Left ventricle myocardium inferior (tissue), 1 donor: ENCODE results near the gene GHR. TPM values are rescaled to one million over a fixed set of nuclear protein-coding genes. Genes with fewer than 3 reads are reported as not detected.

ENCODE experiments used
- DNase-seq: peaks from one replicate; pipeline ENCODE4 v3.0.0-alpha.2; 2020
- H3K27ac ChIP-seq: fragments of 200-600 bp; replicated peaks from 2 replicates; pipeline ENCODE4 v1.8.0; 2021
- H3K27me3 ChIP-seq: fragments of 200-600 bp; 2 replicates; pipeline ENCODE4 v1.8.0; 2021; ENCODE audit warnings: low read depth
- H3K36me3 ChIP-seq: fragments of 200-600 bp; 2 replicates; pipeline ENCODE4 v1.8.0; 2021
- H3K4me1 ChIP-seq: fragments of 200-600 bp; 2 replicates; pipeline ENCODE4 v1.8.0; 2021
- H3K4me3 ChIP-seq: fragments of 200-600 bp; 2 replicates; pipeline ENCODE4 v1.8.0; 2021; ENCODE audit warnings: mild to moderate bottlenecking, moderate library complexity
- H3K9me3 ChIP-seq: fragments of 200-600 bp; replicated peaks from 2 replicates; pipeline ENCODE4 v1.8.0; 2021
- intact Hi-C: fragments of 100-400 bp; cut with micrococcal nuclease; formaldehyde crosslinking; loops from one replicate; pipeline ENCODE4 v1.11.0; 2022
- total RNA-seq: library from RNA; stranded (reverse); fragmentation: NEBNext Ultra II Directional; extraction: Animal tissue kit (Norgen Biotek cat#: 25700); gene quantifications from one replicate; pipeline ENCODE4 v1.2.1, GENCODE V29; 2021
- TF ChIP-seq, protein P1 (sequence below): fragments of 200-600 bp; IDR thresholded peaks from 2 replicates; pipeline ENCODE4 v1.8.0; 2021; ENCODE audit warnings: antibody characterized with exemption, mild to moderate bottlenecking, borderline replicate concordance
- donor health status: DM: no; HTN: yes; CAD: no; lungs with severe emphysema.

Gene GHR
- total RNA-seq, 1 donor from 2014 or later = 12.9 TPM

GRCh38 chr5:42767491-42768105 is 344.4 kb downstream of the GHR start:
- H3K27me3 ChIP-seq = no peaks in the 10 kb centered on the region
- no peak overlapping the region for H3K27ac ChIP-seq
- H3K4me3 ChIP-seq = no peak overlapping the region
- intact Hi-C loops = loop anchor here (5.0 to 10.0 kb wide), 2 partner anchors 763 to 910 kb away; no protein-coding TSS in a partner anchor
- H3K9me3 ChIP-seq = no peaks in the 10 kb centered on the region
- H3K4me1 ChIP-seq = peaks cover 5% of the 10 kb centered on the region
- DNase-seq = no peak
- TF ChIP-seq, protein P1, sequence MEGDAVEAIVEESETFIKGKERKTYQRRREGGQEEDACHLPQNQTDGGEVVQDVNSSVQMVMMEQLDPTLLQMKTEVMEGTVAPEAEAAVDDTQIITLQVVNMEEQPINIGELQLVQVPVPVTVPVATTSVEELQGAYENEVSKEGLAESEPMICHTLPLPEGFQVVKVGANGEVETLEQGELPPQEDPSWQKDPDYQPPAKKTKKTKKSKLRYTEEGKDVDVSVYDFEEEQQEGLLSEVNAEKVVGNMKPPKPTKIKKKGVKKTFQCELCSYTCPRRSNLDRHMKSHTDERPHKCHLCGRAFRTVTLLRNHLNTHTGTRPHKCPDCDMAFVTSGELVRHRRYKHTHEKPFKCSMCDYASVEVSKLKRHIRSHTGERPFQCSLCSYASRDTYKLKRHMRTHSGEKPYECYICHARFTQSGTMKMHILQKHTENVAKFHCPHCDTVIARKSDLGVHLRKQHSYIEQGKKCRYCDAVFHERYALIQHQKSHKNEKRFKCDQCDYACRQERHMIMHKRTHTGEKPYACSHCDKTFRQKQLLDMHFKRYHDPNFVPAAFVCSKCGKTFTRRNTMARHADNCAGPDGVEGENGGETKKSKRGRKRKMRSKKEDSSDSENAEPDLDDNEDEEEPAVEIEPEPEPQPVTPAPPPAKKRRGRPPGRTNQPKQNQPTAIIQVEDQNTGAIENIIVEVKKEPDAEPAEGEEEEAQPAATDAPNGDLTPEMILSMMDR = peak; percentile 74
- no peaks in the 10 kb centered on the region for H3K36me3 ChIP-seq

DNA sequence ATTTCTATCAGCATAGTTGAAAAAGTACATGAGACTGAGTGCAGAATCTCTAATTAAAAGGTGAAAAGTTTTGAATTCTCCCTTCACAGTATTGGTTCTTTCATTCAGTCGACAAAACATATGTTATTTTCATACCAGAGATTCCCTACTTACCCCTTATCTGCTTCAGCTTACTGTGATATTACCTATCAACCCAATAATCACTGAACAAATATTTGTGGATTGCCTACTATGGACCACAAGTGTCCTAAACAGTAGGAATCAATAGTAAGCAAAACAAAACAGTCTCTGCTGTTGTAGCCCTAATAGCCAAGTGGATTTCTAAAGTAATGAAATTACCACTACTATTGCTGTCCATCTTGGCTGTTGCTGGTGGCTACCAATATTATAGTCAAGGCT is 344.9 kb downstream of the GHR start:
- intact Hi-C loops = loop anchor here (5.0 to 10.0 kb wide), 2 partner anchors 763 to 911 kb away; no protein-coding TSS in a partner anchor

DNA sequence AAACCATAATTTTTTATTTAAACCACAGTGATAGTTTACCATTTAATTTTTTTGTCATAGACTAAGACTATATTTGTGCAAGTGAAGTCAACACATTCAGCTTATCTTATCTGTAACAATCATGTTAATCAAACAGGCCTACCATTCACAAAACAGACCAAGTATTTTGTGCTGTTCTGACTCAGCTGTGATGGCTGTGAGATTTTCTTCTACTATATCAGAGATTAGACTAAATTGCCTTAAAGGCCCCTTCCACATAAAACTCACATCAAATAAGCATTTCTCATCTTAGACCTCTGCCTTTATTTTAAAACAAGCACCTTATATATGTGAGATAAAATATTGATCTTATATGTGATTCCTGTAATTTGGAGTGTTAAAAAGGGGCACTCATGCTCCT is 346.8 kb downstream of the GHR start:
- H3K27ac ChIP-seq = no peak overlapping the region
- H3K27me3 ChIP-seq = no peaks in the 10 kb centered on the region
- intact Hi-C loops = no loop called here
- H3K4me3 ChIP-seq = no peak overlapping the region
- DNase-seq = no peak
- no peaks in the 10 kb centered on the region for H3K36me3 ChIP-seq
- TF ChIP-seq, protein P1 = no peak
- H3K9me3 ChIP-seq = no peaks in the 10 kb centered on the region
- peaks cover 5% of the 10 kb centered on the region for H3K4me1 ChIP-seq

More for the DNA sequence above, 344.9 kb downstream of the GHR start:
- no peak for DNase-seq
- Histone ChIP-seq H3K4me3 (no peak overlapping the region), H3K9me3 (no peaks in the 10 kb centered on the region), H3K27me3 (no peaks in the 10 kb centered on the region), H3K4me1 (peaks cover 5% of the 10 kb centered on the region), H3K36me3 (no peaks in the 10 kb centered on the region), H3K27ac (no peak overlapping the region)
- TF ChIP-seq, protein P1 = no peak
